ENCODE data around the gene RHOT1.
"Not testable (repeated sequence)": the region's sequence is repeated elsewhere in the genome, so short reads cannot be mapped to it uniquely, and the experiment has no call there.

The RHOT1 gene

DNA sequence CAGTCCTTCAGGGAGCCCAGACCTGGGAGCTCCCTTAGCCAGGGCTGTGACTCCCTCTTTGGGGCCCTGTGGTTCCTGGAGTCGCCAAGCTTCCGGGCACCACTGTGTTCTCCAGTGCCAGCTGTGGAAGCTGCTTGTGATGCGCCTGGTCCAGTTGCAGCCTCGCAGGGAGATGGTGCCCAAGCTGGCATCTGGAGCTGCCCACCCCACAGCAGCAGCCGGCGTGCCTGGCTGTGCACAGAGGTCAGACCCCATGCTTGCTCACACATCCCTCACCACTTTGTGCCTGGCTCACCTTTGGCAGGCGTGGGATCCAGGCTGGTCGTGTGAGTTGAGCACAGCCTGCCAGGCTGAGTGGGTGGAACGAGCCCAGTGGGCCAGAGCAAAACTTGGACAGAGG is 18.2 kb downstream of the RHOT1 start:
- DNase-seq, result no peak

DNA sequence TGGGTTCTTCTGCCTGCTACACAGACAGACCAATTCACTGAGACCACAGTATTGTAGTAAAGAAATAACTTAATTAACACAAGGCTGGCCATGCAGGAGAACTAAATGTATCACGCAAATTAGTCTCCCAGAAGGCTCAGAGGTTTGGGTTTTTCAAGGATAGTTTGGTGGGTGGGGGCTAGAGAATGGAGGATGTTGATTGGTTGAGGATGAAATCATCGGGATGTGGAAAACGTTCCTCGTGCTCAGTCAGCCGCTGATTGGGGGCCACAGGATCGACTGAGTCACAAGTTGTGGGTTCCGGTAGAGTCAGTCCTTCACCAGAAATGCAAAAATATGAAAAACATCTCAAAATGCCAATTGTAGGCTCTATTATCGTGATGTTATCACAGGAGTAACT is 18.7 kb downstream of the RHOT1 start:
- no peak for DNase-seq

DNA sequence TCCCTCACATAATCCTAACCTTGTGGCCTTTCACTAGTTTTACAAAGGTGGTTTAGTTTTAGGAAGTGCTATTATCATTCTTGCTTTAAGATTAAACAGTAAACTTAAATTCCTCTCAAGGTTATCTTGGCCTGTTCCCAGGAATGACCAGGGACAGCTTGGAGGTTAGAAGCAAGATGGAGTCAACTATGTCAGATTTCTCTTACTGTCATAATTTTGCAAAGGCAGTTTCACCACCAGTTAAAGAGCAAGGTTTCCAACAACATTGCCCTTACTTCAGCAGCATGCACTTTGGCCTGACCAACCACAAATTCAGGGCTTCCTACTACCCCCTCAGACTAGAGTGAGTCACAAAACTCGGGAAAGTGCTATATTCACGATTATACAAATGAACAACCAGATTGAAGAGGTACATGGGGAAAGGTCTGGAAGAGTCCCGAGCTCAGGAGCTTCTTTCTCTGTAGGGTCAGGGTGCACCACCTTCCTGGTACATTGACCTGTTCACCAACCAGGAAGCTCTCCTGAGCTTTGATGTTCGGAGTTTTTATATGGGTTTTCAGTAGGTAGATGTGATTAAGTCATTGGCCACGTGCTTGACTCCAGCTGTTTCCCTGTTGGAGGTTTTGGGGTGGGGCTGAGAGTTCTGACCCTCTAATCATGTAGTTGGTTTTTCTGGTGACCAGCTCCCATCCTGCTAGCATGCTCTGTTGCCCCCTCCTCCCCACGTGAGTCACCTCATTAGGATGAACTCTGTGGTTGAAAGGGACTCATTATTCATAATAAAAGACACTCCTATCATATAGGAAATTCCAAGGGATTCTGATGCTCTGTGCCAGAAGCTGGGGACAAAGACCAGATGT is 19.4 kb downstream of the RHOT1 start:
- no peak for DNase-seq

DNA sequence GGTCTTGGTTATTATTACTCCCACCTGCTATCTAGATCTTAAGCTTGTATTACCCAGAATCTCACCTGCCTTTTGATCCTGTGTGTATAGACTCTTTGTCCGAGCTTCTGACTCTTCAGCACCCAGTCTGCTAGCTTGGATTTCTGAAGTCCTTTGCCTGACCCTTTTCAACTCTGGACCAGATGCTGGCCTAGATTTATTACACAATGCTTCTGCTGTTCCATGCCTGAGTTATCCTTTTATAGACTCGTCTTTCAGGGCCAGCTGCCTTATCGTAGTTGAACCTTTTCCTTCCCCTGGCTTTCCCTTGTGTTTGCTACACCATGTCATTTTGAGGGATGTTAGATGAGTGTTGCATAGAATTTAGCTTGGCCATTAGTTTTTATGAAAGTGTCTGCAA is 32.6 kb downstream of the RHOT1 start:
- DNase-seq, result no peak

DNA sequence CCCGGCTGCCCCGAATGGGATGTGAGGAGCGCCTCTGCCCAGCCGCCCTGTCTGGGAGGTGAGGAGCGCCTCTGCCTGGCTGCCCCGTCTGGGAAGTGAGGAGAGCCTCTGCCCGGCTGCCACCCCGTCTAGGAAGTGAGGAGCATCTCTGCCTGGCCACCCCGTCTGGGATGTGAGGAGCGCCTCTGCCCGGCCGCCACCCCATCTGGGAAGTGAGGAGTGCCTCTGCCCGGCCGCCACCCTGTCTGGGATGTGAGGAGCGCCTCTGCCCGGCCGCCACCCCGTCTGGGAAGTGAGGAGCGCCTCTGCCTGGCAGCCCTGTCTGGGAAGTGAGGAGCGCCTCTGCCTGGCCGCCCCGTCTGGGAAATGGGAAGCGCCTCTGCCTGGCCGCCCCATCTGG is 36.4 kb downstream of the RHOT1 start:
- DNase-seq, result not testable (repeated sequence)

DNA sequence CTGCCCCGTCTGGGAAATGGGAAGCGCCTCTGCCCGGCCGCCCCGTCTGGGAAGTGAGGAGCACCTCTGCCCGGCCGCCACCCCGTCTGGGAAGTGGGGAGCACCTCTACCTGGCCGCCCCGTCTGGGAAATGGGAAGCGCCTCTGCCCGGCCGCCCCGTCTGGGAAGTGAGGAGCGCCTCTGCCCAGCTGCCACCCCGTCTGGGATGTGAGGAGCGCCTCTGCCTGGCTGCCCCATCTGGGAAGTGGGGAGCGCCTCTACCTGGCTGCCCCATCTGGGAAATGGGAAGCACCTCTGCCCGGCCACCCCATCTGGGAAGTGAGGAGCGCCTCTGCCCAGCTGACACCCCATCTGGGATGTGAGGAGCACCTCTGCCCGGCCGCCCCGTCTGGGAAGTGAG is 36.8 kb downstream of the RHOT1 start:
- DNase-seq, result not testable (repeated sequence)

DNA sequence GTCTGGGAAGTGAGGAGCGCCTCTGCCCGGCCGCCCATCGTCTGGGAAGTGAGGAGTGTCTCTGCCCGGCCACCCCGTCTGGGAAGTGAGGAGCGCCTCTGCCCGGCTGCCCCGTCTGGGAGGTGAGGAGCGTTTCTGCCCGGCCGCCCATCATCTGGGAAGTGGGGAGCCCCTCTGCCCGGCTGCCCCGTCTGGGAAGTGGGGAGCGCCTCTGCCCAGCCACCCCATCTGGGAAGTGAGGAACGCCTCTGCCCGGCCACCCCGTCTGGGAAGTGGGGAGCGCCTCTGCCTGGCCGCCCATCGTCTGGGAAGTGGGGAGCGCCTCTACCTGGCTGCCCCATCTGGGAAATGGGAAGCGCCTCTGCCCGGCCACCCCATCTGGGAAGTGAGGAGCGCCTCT is 37.2 kb downstream of the RHOT1 start:
- not testable (repeated sequence) for DNase-seq

DNA sequence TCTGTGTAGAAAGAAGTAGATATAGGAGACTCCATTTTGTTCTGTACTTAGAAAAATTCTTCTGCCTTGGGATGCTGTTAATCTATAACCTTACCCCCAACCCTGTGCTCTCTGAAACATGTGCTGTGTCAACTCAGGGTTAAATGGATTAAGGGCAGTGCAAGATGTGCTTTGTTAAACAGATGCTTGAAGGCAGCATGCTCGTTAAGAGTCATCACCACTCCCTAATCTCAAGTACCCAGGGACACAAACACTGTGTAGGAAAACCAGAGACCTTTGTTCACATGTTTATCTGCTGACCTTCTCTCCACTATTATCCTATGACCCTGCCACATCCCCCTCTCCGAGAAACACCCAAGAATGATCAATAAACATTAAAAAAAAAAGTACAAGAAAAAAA is 38.0 kb downstream of the RHOT1 start:
- not testable (repeated sequence) for DNase-seq

DNA sequence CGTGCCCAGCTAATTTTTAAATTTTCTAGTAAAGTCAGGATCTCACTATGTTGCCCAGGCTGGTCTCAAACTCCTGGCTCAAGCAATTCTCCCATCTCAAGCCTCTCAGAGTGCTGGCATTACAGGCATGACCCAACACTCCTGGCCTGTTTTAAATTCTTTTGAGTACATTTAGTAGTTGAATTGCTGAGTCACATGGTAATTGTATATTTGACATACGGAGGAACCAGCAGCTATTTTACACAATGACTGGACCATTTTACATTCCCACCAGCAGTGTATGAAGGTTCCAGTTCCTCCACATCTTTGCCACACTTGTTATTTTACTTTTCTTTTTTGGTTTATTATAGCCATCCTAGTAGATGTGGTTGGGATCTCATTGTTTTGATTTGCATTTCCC is 43.6 kb downstream of the RHOT1 start:
- no peak for DNase-seq

DNA sequence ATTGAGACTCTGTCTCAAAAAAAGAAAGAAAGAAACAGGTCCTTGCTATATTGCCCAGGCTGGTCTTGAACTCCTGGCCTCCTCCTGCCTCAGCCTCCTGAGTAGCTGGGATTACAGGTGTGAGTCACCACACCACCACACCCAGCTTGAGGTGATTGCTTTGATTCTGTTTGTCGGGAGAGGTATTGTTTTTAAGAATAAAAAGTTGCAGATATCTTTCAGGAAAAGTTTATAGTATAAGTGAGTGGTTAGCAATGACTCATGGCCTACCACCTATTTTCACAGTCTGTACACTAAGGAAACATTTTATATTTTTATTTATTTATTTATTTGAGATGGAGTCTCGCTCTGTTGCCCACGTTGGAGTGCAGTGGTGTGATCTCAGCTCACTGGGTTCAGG is 45.0 kb downstream of the RHOT1 start:
- DNase-seq, result no peak

DNA sequence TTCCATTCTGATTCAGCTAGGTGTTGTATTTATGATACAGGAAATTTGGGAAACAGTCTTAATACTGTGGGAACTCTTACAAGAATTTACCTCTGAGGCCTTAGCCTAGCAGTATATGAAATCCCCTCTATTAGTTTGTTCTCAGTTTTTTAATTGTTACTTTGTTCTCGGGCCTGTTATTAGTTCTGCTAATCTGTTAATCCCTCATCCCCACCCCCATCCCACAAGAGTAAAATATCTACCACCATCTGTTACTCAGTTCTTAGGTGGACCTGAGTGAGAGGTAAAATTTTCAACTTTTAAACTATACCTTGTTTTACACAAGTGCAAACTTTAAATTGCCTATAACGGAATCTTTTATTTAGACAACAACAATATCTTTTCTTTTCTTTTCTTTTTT is 47.0 kb downstream of the RHOT1 start:
- no peak for DNase-seq

DNA sequence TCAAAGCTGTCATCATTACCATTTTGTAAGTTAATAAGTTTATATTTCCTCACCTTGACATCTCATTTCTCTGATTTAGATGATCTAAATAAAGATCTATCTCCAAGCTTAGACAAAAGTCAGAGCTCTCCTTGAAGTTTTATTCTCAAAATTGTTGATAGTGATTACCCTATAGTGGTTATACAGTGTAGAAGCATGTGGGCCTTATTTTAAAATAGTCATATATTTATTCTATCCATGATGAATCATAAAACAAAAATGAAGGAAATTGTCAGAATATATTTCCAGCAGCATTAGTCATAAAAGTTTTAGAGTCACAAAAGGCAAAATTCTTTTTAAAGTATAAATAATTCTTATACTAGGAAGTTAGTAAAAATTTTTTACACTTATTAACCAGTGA is 49.0 kb downstream of the RHOT1 start:
- DNase-seq, result no peak

DNA sequence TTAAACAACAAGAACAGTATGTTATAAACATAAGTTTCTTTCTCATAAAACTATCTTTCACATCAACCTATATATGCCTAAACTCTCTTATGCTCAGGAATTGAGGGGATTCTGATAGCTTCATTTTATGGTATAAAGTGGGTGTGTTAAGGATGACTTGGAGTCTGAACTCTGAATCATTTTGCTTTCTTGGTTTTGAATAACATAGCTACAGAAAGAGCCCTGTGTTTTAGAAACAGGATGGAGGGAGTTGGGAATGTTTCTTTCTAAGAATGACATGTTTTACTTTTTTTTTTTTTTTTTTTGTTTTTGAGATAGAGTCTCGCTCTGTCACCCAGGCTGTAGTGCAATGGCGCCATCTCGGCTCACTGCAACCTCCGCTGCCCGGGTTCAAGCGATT is 50.1 kb downstream of the RHOT1 start:
- DNase-seq, result no peak

DNA sequence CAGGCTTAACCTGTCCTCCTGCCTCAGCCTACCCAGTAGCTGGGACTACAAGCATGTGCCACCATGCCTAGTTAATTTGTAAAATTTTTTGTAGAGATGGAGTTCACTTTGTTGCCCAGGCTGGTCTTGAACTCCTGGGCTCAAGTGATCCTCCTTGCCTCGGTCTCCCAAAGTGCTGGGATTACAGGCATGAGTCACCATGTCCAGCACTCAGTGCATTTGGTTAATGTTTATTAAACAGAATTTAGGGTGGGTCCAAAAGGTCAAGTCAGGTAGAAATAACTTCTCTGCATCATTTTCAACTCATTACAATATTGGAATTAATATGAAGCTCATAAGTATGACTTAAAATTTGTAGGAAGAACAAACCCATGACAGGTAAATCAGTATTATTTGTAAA is 55.7 kb downstream of the RHOT1 start:
- DNase-seq, result no peak

DNA sequence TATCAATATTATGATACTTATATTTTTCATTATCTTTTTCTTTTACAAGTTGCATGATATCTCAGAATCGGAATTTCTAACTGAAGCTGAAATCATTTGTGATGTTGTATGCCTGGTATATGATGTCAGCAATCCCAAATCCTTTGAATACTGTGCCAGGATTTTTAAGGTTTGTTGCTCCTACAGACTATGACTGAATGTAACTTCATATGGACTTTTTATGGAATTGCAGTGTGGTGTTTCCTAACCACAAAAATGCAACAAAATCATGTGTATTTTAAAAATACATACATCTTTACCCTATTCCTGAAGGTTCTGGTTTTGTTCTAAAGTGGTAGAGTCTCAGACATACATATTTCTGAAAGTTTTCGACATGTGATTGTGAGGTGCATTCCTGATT is 64.6 kb downstream of the RHOT1 start:
- no peak for DNase-seq

DNA sequence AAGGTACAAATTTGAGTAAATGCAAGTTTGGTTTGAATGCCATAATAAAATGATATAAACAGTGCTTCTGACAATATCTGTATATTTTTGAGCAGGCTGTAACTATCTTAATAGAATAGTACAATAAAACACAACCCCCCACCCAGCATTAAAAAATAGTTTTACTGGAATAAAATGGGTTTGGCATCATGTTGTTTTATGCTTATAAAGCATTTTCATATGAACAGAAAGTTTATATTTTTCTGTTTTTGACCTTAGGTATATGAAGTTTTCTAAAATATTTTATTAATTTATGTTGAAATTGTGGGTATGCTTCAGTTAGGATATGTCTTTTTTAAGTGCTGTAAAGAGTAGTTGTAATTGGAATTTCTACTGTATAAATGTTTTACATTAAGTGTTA is 66.1 kb downstream of the RHOT1 start:
- no peak for DNase-seq

DNA sequence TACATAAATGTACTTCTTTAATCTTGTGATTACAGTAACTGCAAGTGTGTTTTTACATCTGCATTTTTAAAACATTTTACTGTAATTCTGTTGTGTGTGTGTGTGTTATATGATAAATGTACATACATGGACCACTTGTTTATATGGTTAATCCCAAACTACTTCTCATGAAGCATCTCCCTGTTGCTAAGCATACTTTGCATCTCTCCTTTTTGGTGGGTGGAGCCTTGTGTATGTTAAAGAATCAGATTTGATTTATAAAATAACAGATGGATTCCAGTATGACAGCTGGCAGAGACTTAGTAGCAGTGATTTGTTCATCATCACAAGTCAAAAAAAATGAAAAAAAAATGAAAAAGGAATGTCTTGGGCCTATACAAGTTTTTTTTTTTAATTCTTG is 67.3 kb downstream of the RHOT1 start:
- no peak for DNase-seq

DNA sequence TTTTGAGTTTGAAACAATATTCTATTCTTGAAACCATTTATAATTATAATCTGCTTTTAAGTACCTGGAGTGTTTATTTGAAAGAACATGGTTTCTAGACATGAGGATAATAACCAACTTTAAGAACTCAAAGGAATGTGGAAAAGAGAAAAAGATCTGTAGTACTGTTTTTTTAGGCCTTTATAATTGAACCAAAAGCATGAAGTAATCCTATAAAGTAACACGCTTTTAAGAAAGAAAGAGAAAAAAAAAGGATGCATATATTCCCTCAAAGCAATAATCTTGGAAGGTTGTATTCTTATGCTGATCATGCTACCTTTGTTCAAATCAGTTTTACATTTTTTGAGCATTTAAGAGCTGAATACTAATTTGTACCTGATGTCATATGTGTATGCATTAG is 69.4 kb downstream of the RHOT1 start:
- no peak for DNase-seq

DNA sequence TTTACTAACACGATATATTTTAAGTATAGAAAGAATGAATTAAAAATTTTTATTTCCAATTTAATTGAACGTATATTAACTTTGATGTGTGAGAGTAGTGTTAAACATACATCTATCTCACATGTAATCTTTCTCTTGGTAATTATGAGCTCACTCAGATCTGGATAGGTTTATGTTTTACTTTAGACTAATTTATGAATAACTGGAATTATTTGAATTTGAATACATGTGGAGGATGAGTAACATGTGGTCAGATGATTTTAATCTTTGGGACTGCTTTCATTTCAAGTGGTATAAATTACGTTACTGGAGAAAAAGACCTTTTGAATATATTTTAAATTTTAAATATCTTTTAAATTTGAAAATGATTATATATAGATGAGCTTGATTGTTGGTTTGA is 73.4 kb downstream of the RHOT1 start:
- no peak for DNase-seq

DNA sequence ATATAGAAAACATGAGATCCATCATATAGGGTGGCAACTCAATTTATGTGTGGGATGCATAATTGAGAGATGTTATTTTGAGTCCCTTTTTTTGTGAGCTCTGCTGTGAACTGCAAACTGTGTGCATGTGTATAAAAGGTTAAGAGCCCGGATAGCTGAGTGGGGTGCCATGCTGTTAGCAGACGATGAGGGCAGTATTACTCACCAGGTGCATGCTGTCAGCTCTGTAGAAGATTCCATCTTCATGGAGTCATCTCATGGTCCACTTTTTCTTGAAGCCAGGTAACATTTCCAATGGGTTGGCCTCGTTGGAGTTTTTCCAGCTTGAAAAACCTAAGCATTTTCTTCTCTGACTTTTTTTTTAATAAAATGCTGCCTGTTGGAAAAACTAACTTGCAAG is 80.3 kb downstream of the RHOT1 start:
- no peak for DNase-seq

DNA sequence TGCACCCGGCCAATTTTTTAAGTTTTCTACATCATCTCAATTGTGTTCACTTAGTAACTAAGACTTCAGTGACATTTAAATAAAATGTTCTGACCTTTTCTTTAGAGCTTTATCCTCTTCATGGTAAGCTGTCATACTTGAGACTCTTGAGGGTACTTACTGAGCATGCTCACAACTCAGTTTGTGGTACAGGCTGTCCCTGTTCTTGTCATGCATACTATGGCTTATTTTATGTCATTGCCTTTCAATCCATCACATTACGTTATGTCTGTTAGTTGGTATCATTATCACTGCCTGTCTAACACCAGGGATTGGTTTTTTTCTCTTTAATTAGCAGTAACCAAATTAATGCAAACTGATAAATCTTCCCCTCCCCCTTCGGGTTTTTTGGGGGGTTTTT is 81.4 kb downstream of the RHOT1 start:
- DNase-seq, result peak; percentile 21

DNA sequence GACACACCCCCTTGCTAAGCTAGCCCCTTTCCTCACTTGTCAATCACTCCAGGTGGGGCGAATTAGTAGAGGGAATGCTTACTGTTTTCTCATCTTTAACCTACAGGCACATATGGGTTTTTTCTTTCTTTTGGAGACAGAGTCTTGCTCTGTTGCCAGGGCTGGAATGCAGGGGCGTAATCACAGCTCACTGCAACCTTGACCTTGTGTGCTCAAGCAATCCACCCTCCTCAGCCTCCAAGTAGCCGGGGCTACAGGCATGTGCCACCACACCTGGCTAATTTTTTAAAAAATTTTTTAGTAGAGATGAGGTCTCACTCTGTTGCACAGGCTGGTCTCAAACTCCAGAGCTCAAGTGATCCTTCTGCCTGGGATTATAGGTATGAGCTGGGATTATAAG is 84.6 kb downstream of the RHOT1 start:
- no peak for DNase-seq

DNA sequence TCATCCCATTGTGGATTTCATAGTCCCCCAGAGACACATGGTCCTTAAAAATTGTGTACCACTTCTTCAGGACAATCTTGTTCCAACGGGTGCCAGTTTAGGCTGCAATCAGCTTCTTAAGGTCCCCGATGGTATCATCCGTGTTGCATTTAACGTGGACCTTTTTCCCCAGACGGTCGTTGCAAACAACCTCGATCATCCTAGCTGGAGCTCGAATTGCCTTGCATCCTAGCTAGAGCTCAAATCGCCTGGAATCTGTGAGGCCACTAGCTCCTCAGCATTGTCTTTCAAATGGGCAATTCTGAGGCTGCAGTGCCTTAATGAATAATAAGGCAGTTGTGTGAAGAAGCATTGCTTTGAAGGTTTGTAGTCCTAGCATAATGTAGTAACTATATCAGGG is 85.6 kb downstream of the RHOT1 start:
- no peak for DNase-seq

DNA sequence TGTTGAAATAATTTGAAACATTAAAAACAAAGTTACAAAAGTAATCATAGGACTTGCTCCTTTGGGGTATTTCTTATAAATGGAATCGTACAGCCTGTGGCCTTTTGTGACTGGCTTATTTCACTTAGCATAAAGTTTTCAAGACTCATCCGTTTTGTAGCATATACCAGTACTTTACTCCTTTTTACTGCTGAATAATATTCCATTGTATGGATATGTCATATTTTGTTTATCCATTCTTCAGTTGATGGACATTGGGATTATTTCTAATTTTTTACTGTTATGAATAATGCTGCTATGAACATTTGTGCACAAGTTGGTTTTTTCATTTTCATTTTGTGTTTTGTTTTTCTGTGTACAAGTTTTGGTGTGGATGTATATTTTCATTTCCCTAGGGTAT is 93.3 kb downstream of the RHOT1 start:
- DNase-seq, result no peak

DNA sequence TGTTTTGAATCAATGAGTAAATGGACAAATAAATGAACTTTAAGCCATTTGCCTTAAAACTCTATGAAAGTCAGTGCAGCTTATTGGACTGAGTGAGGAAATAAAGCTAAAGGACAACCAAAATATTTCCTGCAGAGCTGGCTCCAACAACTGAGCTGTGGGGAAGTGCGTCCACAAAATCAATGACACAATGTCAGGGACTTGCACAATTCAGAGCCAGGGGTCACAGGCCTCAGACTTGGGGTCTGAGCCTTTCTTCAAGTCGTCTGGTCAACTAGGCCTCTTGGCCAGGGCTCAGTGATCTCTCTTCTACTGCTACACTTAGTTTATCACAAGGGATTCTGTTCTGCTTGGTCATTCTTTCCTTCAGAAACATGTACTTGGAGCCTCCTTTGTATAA is 97.2 kb downstream of the RHOT1 start:
- DNase-seq, result no peak
